ENCODE data around the gene MCTP1.

MCTP1 gene

DNA sequence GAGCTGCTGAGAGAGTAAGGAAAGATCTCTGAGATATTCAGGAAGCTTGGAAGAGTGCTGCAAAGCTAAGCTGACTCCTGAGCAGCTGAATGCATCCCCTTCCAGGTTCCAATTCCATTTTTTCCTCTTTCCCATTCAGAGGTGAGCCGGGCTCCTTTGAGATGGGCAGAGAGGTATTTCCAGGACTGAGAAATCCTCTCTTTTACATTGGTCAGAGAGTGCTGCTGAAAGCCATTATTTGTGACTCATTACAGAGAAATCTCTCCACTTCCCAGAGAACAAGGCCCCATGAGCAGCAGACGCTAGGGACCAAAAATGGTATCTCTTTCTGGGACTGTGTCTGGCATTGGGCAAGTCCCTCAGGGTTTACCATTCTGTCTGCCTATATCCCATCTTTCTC, 3.7 kb downstream of the MCTP1 start:
- TF ChIP-seq, protein P1, sequence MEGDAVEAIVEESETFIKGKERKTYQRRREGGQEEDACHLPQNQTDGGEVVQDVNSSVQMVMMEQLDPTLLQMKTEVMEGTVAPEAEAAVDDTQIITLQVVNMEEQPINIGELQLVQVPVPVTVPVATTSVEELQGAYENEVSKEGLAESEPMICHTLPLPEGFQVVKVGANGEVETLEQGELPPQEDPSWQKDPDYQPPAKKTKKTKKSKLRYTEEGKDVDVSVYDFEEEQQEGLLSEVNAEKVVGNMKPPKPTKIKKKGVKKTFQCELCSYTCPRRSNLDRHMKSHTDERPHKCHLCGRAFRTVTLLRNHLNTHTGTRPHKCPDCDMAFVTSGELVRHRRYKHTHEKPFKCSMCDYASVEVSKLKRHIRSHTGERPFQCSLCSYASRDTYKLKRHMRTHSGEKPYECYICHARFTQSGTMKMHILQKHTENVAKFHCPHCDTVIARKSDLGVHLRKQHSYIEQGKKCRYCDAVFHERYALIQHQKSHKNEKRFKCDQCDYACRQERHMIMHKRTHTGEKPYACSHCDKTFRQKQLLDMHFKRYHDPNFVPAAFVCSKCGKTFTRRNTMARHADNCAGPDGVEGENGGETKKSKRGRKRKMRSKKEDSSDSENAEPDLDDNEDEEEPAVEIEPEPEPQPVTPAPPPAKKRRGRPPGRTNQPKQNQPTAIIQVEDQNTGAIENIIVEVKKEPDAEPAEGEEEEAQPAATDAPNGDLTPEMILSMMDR (IDR thresholded peaks at IDR 0.05; ENCODE audit: low read length) = no peak
- TF ChIP-seq EZH2phosphoT487 (IDR thresholded peaks at IDR 0.05; ENCODE audit: low read length) (no peak), EZH2 (optimal IDR thresholded peaks at IDR 0.05; ENCODE audit: low read depth, low read length) (no peak)
- no peaks in the 10 kb centered on the region for H3K9me3 ChIP-seq (replicated peaks; ENCODE audit: insufficient read depth, low read length)
- no peaks in the 10 kb centered on the region for H3K27me3 ChIP-seq (replicated peaks; ENCODE audit: insufficient read depth, low read length)
- no peak overlapping the region for H3K27ac ChIP-seq (ENCODE audit: low read length)
- H3K79me2 ChIP-seq (ENCODE audit: low read length) = no peaks in the 10 kb centered on the region
- no peaks in the 10 kb centered on the region for H3F3A ChIP-seq (ENCODE audit: insufficient read depth, low read length)
- H3K4me2 ChIP-seq (ENCODE audit: low read depth, low read length) = no peak overlapping the region
- DNase-seq = no peak
- no peak overlapping the region for H3K4me3 ChIP-seq (ENCODE audit: low read length)
- H3K9ac ChIP-seq (ENCODE audit: low read length) = no peak overlapping the region
- no peaks in the 10 kb centered on the region for H3K9me2 ChIP-seq (replicated peaks; ENCODE audit: insufficient read depth, low read length)
- no peaks in the 10 kb centered on the region for H4K20me1 ChIP-seq (ENCODE audit: insufficient read depth, low read length)
- no peaks in the 10 kb centered on the region for H3K4me1 ChIP-seq (ENCODE audit: low read length)
- H3K36me3 ChIP-seq (replicated peaks; ENCODE audit: insufficient read depth, low read length) = no peaks in the 10 kb centered on the region
- no peak overlapping the region for H2AFZ ChIP-seq (ENCODE audit: low read length)

DNA sequence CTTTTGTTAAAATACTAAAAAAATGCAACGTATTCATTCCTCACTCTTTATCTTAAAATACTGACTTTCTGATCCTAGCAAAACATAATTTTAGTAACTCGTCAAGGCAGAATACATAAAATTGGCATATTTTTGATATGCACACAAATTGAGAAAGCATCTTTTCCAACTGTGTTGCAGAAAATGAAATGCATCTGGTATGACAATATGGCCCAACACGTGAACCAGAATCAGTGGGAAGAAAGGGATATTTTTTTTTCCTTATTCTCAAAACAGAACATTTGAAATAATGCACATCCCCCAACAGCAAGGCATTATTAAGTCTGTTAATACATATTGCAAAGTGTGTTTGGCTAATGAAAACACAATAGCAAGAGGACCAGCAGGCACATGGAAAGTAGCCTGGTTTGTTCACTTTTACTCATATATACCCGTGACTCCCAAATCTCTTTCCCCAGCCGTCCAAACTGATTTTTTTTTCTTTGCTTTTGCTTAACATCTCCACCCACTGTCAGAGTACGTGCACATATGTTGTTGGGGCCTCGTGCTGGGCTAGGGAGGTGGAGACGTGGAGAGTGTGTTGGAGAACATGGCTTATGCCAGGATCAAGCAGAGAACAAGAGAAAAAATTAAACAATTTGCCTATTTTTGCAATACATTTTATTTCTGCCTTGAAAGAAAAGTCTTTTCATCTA, 4.3 kb downstream of the MCTP1 start:
- H3K4me3 ChIP-seq (ENCODE audit: low read length) = no peak overlapping the region
- no peak overlapping the region for H3K9ac ChIP-seq (ENCODE audit: low read length)
- TF ChIP-seq, protein P1 (IDR thresholded peaks at IDR 0.05; ENCODE audit: low read length) = no peak
- no peak for TF ChIP-seq EZH2 (optimal IDR thresholded peaks at IDR 0.05; ENCODE audit: low read depth, low read length)
- TF ChIP-seq EZH2phosphoT487 (IDR thresholded peaks at IDR 0.05; ENCODE audit: low read length) = no peak
- no peaks in the 10 kb centered on the region for H3K36me3 ChIP-seq (replicated peaks; ENCODE audit: insufficient read depth, low read length)
- no peaks in the 10 kb centered on the region for H3K27me3 ChIP-seq (replicated peaks; ENCODE audit: insufficient read depth, low read length)
- no peaks in the 10 kb centered on the region for H3K79me2 ChIP-seq (ENCODE audit: low read length)
- H3K9me3 ChIP-seq (replicated peaks; ENCODE audit: insufficient read depth, low read length) = no peaks in the 10 kb centered on the region
- no peak overlapping the region for H3K27ac ChIP-seq (ENCODE audit: low read length)
- no peaks in the 10 kb centered on the region for H3K9me2 ChIP-seq (replicated peaks; ENCODE audit: insufficient read depth, low read length)
- no peaks in the 10 kb centered on the region for H3F3A ChIP-seq (ENCODE audit: insufficient read depth, low read length)
- no peak for DNase-seq
- H3K4me1 ChIP-seq (ENCODE audit: low read length) = no peaks in the 10 kb centered on the region
- H3K4me2 ChIP-seq (ENCODE audit: low read depth, low read length) = no peak overlapping the region
- no peaks in the 10 kb centered on the region for H4K20me1 ChIP-seq (ENCODE audit: insufficient read depth, low read length)
- no peak overlapping the region for H2AFZ ChIP-seq (ENCODE audit: low read length)

DNA sequence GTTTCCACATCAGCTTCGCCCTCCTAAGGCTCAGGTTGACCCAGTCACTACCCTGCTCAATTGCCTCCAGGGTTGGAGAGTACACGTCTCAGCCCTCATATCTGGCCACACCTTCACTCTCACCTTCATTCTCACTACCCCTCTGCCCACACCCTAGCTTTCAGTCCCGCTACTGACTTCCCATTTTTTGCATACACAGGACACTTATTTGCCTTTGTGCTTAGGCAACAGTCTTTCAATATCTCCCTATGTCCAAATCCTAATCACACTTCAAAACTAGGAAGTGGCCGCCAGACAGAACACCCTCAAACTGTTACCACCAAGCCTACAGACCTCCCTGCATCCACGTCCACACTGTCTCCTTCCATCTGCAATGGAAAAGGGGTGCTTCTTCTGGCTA, 10.9 kb downstream of the MCTP1 start:
- TF ChIP-seq, protein P1 (IDR thresholded peaks at IDR 0.05; ENCODE audit: low read length) = no peak
- TF ChIP-seq EZH2phosphoT487 (IDR thresholded peaks at IDR 0.05; ENCODE audit: low read length) (no peak), EZH2 (optimal IDR thresholded peaks at IDR 0.05; ENCODE audit: low read depth, low read length) (no peak)
- Histone ChIP-seq H3K27me3 (replicated peaks; ENCODE audit: insufficient read depth, low read length) (no peaks in the 10 kb centered on the region), H3K4me2 (ENCODE audit: low read depth, low read length) (no peak overlapping the region), H3K9ac (ENCODE audit: low read length) (no peak overlapping the region), H3K36me3 (replicated peaks; ENCODE audit: insufficient read depth, low read length) (no peaks in the 10 kb centered on the region), H3K9me2 (replicated peaks; ENCODE audit: insufficient read depth, low read length) (no peaks in the 10 kb centered on the region), H3K9me3 (replicated peaks; ENCODE audit: insufficient read depth, low read length) (no peaks in the 10 kb centered on the region), H4K20me1 (ENCODE audit: insufficient read depth, low read length) (no peaks in the 10 kb centered on the region), H3K27ac (ENCODE audit: low read length) (no peak overlapping the region), H2AFZ (ENCODE audit: low read length) (no peak overlapping the region), H3K4me3 (ENCODE audit: low read length) (no peak overlapping the region), H3F3A (ENCODE audit: insufficient read depth, low read length) (no peaks in the 10 kb centered on the region), H3K4me1 (ENCODE audit: low read length) (no peaks in the 10 kb centered on the region), H3K79me2 (ENCODE audit: low read length) (no peaks in the 10 kb centered on the region)
- no peak for DNase-seq

Measured in MM.1S (cell line).